Sigmoid colon (tissue), 4 donors: Measurements from ENCODE around the gene ALDH3A1.

Source experiments
- EP300 ChIP-seq, 4 donors: sonication (generic); formaldehyde crosslinking; IDR thresholded peaks; one replicate each; pipeline ENCODE4 v1.6.1; 2017; ENCODE audit warnings: antibody characterized with exemption in 4 of 4
- POLR2AphosphoS5 ChIP-seq, 4 donors: sonication (generic); formaldehyde crosslinking; IDR thresholded peaks; one replicate each; pipeline ENCODE4 v1.6.1; 2017; ENCODE audit warnings: antibody characterized with exemption in 4 of 4
- TF ChIP-seq, protein P1 (sequence below), 4 experiments: fragments of 450-650 bp in 3 of 4; fragments of 200-600 bp in 1 of 4; IDR thresholded peaks; one replicate each; pipeline ENCODE4 v1.5.1; 2016 to 2019; ENCODE audit warnings: antibody characterized with exemption in 4 of 4, mild to moderate bottlenecking in 3 of 4, moderate library complexity in 2 of 4

DNA sequence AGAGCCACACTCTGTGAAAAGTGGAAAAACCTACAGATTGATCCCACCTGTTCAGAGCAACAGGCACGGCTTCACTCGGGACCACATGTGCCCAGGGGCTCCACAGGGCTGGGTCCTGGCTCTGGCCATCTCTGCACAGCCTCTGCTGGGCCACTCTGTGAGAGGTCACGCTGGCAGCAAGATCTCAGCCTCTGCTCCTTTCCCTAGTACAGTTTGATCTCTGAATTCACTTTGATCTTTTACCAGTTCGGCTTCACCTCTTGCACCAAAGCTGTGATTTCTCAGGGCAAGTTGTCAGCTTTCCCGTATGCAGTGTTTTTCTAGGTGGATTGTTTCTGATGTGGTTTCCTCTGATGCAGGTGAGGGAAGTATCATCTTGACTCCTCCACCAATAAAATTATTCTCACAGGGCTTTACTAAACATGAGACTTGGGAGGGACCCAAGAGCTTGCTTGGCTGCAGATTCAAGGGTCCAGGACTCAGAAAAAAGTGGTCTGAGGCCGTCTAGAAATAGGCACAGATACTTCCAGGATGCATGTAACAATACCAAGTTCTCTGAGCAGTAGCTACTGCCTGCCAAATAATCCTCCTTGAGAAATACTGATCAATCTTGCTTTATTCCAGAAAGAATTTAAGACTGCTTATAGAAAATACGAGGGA, 24.0 kb upstream of the ALDH3A1 start:
- TF ChIP-seq, protein P1, sequence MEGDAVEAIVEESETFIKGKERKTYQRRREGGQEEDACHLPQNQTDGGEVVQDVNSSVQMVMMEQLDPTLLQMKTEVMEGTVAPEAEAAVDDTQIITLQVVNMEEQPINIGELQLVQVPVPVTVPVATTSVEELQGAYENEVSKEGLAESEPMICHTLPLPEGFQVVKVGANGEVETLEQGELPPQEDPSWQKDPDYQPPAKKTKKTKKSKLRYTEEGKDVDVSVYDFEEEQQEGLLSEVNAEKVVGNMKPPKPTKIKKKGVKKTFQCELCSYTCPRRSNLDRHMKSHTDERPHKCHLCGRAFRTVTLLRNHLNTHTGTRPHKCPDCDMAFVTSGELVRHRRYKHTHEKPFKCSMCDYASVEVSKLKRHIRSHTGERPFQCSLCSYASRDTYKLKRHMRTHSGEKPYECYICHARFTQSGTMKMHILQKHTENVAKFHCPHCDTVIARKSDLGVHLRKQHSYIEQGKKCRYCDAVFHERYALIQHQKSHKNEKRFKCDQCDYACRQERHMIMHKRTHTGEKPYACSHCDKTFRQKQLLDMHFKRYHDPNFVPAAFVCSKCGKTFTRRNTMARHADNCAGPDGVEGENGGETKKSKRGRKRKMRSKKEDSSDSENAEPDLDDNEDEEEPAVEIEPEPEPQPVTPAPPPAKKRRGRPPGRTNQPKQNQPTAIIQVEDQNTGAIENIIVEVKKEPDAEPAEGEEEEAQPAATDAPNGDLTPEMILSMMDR (IDR thresholded peaks at IDR 0.05) = no peak
- TF ChIP-seq POLR2AphosphoS5 (IDR thresholded peaks at IDR 0.05) = no peak
- no peak for TF ChIP-seq EP300 (IDR thresholded peaks at IDR 0.05)
